CD4-positive, alpha-beta T cell (primary cell): Measurements from ENCODE around the gene BICD2. TPM values are rescaled to one million over a fixed set of nuclear protein-coding genes. Genes with fewer than 3 reads are reported as not detected.

Experiments
- ATAC-seq: fragments of 200-7000 bp; cut with Tn5 transposase; one replicate; pipeline ENCODE4 v1.10.0; 2022; ENCODE audit warnings: mild to moderate bottlenecking; ENCODE audit not compliant: poor library complexity
- CTCF ChIA-PET: fragments of 350-600 bp; sonication (Branson Sonifier 250); formaldehyde crosslinking; loops from one replicate; lab custom pipeline; 2021; ENCODE audit warnings: antibody characterized with exemption, inconsistent platforms; lab: Charles Lee
- POLR2A ChIA-PET: fragments of 350-600 bp; sonication (Branson Sonifier 250); formaldehyde crosslinking; loops from one replicate; lab custom pipeline; 2021; ENCODE audit warnings: antibody characterized with exemption, inconsistent platforms; lab: Charles Lee
- DNase-seq, 14 experiments: peaks; one replicate each; pipeline ENCODE4 v3.0.0-alpha.2; 2013 to 2020; ENCODE audit warnings: mixed read lengths in 2 of 14
- H3K27ac ChIP-seq, 2 donors: one replicate each; pipeline versions ENCODE4 v1.5.1 to v1.7.0; 2013; ENCODE audit warnings: low read length in 2 of 2, low read depth in 1 of 2, mild to moderate bottlenecking in 1 of 2
- H3K27me3 ChIP-seq, 2 experiments: 1 replicate in 1 of 2; 2 replicates in 1 of 2; pipeline versions ENCODE4 v1.6.1 to v1.7.0; 2013; ENCODE audit warnings: low read length in 2 of 2, control low read depth in 1 of 2, mild to moderate bottlenecking in 1 of 2, moderate library complexity in 1 of 2; ENCODE audit not compliant: insufficient read depth in 2 of 2, control insufficient read depth in 1 of 2
- H3K36me3 ChIP-seq: one replicate; pipeline ENCODE4 v1.6.1; 2013; ENCODE audit warnings: low read length, control low read depth; ENCODE audit not compliant: insufficient read depth
- H3K4me1 ChIP-seq: one replicate; pipeline ENCODE4 v1.6.1; 2013; ENCODE audit warnings: low read length, control low read depth; ENCODE audit not compliant: insufficient read depth
- H3K4me3 ChIP-seq: one replicate; pipeline ENCODE4 v1.5.1; 2013; ENCODE audit warnings: mild to moderate bottlenecking, low read length, moderate library complexity
- H3K9me3 ChIP-seq, 2 experiments: 1 replicate in 1 of 2; 2 replicates in 1 of 2; pipeline versions ENCODE4 v1.6.1 to v1.7.0; 2013; ENCODE audit warnings: low read length in 2 of 2, mild to moderate bottlenecking in 2 of 2, control low read depth in 1 of 2, moderate library complexity in 1 of 2; ENCODE audit not compliant: control insufficient read depth in 1 of 2, insufficient read depth in 1 of 2
- H3K27ac Mint-ChIP-seq: one replicate; pipeline ENCODE4 v1.8.0; 2020; ENCODE audit warnings: mixed read lengths
- H3K27me3 Mint-ChIP-seq: one replicate; pipeline ENCODE4 v1.8.0; 2021; ENCODE audit warnings: mixed read lengths
- H3K36me3 Mint-ChIP-seq: one replicate; pipeline ENCODE4 v1.8.0; 2021; ENCODE audit warnings: low read depth, mixed read lengths
- H3K4me1 Mint-ChIP-seq: one replicate; pipeline ENCODE4 v1.8.0; 2021; ENCODE audit warnings: low read depth, mixed read lengths
- H3K4me3 Mint-ChIP-seq: one replicate; pipeline ENCODE4 v1.8.0; 2020; ENCODE audit warnings: mild to moderate bottlenecking, mixed read lengths
- H3K9me3 Mint-ChIP-seq: one replicate; pipeline ENCODE4 v1.8.0; 2020; ENCODE audit warnings: mixed read lengths
- CTCF ChIP-seq: fragments of 200-600 bp; IDR thresholded peaks from one replicate; pipeline ENCODE4 v1.8.0; 2022; ENCODE audit warnings: antibody characterized with exemption, mild to moderate bottlenecking
- intact Hi-C, 2 experiments: fragments of 100-400 bp; cut with DNase I in 1 of 2; cut with micrococcal nuclease in 1 of 2; formaldehyde crosslinking; loops; one replicate each; pipeline versions ENCODE4 v1.15.1 to v1.9.0; 2023 to 2025; cut with DNase I, micrococcal nuclease
- total RNA-seq, 174 experiments: library from RNA in 2 of 174; stranded (reverse) in 2 of 174; gene quantifications; one replicate each; pipeline ENCODE4 v1.2.3 and lab custom pipeline; 2021 to 2026

Gene BICD2
- total RNA-seq, 2 experiments from 2014 or later, result 14.1 to 14.9 TPM

GRCh38 chr9:92679413-92680165, 85.0 kb downstream of the BICD2 start:
- Mint-ChIP-seq H3K4me1 (peaks cover 5% of the 10 kb centered on the region), H3K36me3 (no peaks in the 10 kb centered on the region), H3K27ac (no peak overlapping the region), H3K9me3 (no peaks in the 10 kb centered on the region), H3K27me3 (no peaks in the 10 kb centered on the region), H3K4me3 (no peak overlapping the region)
- intact Hi-C loops, result loop anchor here in 1 of 2 experiments (10.0 kb wide), 1 partner anchor 1485 kb away; no protein-coding TSS in a partner anchor
- DNase-seq (no peak), ATAC-seq (no peak)
- no peaks in the 10 kb centered on the region for H3K36me3 ChIP-seq
- H3K27ac ChIP-seq, result no peak overlapping the region
- H3K9me3 ChIP-seq, result no peaks in the 10 kb centered on the region
- H3K27me3 ChIP-seq, result no peaks in the 10 kb centered on the region
- no peak for TF ChIP-seq CTCF
- ChIA-PET CTCF (no interaction called here), POLR2A (no interaction called here)
- H3K4me1 ChIP-seq, result no peaks in the 10 kb centered on the region
- H3K4me3 ChIP-seq, result no peak overlapping the region

GRCh38 chr9:92671323-92671722, 93.3 kb downstream of the BICD2 start:
- no peak for TF ChIP-seq CTCF
- H3K4me3 ChIP-seq, result no peak overlapping the region
- H3K9me3 Mint-ChIP-seq, result no peaks in the 10 kb centered on the region
- H3K9me3 ChIP-seq, result no peaks in the 10 kb centered on the region
- H3K4me1 Mint-ChIP-seq, result peaks cover 34% of the 10 kb centered on the region
- CTCF ChIA-PET, result no interaction called here
- peaks cover 30% of the 10 kb centered on the region for H3K4me1 ChIP-seq
- peak overlapping the region; percentile 99 for H3K27ac Mint-ChIP-seq
- intact Hi-C loops, result loop anchor here (5.0 to 10.0 kb wide), 4 partner anchors 344 to 1493 kb away; partner anchors contain the start of genes CENPP (in 1 of the 2), IARS1 (in 1 of the 2) and NOL8 (in 1 of the 2)
- H3K4me3 Mint-ChIP-seq, result peak overlapping the region; percentile 98
- POLR2A ChIA-PET, result interaction anchor here (0.9 to 2.1 kb wide), 3 partner anchors 93 to 463 kb away, joined by 3 to 34 read pairs (median 3); partner anchors contain the start of genes BICD2 and NINJ1
- H3K27me3 ChIP-seq, result no peaks in the 10 kb centered on the region
- H3K36me3 ChIP-seq, result peaks cover 9% of the 10 kb centered on the region
- no peaks in the 10 kb centered on the region for H3K27me3 Mint-ChIP-seq
- ATAC-seq (no peak), DNase-seq (peak in 3 of 14 experiments; percentile 10 to 29 (median 11))
- H3K36me3 Mint-ChIP-seq, result peaks cover 16% of the 10 kb centered on the region
- H3K27ac ChIP-seq, result no peak overlapping the region

DNA sequence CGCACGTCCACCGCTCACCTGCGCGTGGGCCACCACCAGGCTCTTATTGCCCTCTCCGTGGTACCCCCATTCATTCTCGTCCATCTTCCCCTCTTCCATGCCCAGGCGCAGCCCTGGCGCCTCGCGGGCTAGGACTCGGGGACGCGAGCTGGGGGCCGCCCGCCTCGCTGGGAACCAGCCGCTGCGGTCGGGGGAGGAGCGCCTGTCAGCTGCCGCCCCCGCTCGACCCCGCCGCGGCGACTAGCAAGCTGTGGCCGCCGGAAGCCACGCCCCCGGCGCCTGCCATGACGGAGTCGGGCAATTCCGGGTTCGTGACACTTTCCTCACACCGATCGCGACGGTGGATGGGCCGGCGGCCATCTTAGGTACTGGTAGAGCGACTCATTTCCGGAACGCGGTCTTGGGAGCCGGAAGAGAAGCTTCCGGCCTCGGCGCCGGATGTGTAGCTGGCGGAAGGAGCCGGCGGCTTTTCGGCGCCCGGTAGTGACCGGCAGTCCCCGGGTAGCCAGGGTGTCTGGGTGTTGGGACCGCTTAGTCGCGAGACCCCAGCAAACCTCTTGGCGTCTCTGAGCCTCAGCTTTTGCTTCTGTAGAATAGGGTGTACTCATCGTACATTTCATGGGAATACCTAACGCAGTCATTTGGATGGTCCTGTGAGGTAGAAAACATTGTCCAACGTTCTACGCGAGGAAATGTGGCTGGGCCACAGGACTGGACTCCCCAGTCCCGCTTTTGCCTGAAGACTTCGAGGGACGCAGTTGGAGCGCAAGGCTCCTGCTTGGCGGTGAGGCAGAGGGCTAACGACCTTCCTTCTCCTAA, 94.5 kb downstream of the BICD2 start, which contains the start of gene IPPK:
Gene IPPK (minus strand): TSS at position 242 of the 819 bp plus-strand sequence. CDS start 143 bp downstream, at position 99.
- peaks cover 11% of the 10 kb centered on the region for H3K36me3 ChIP-seq
- Mint-ChIP-seq H3K4me3 (peak within 1 kb of the TSS; percentile 98), H3K27ac (peak within 1 kb of the TSS; percentile 99), H3K9me3 (no peaks in the 10 kb centered on the region), H3K36me3 (peaks cover 21% of the 10 kb centered on the region), H3K27me3 (no peaks in the 10 kb centered on the region), H3K4me1 (peaks cover 45% of the 10 kb centered on the region)
- no peaks in the 10 kb centered on the region for H3K27me3 ChIP-seq
- TF ChIP-seq CTCF, result no peak
- peak; percentile 94 for ATAC-seq
- H3K4me3 ChIP-seq, result peak within 1 kb of the TSS; percentile 100
- no peaks in the 10 kb centered on the region for H3K9me3 ChIP-seq
- ChIA-PET CTCF (interaction anchor here (0.9 to 1.7 kb wide), 2 partner anchors 95 to 896 kb away, joined by 3 to 7 read pairs; partner anchors contain the start of gene BICD2), POLR2A (interaction anchor here (0.7 to 2.1 kb wide), 22 partner anchors 8 to 1496 kb away, joined by 3 to 34 read pairs (median 4); partner anchors contain the start of genes BICD2, CENPP, FAM120AOS and NINJ1)
- intact Hi-C loops, result loop anchor here (1.0 to 10.0 kb wide), 9 partner anchors 95 to 1587 kb away; partner anchors contain the start of genes CENPP (in 2 of the 2), NOL8 (in 2 of the 2), IARS1 (in 1 of the 2) and ZNF169 (in 1 of the 2)
- peaks cover 37% of the 10 kb centered on the region for H3K4me1 ChIP-seq
- peak within 1 kb of the TSS; percentile 88 to 96 for H3K27ac ChIP-seq
- DNase-seq, result peak; percentile 92 to 99 (median 95)
